ENCODE data around the gene CTDNEP1. TPM values are rescaled to one million over a fixed set of nuclear protein-coding genes. Genes with fewer than 3 reads are reported as not detected.

Gene CTDNEP1
- total RNA-seq, 1 donor from 2014 or later: 96.0 TPM

DNA sequence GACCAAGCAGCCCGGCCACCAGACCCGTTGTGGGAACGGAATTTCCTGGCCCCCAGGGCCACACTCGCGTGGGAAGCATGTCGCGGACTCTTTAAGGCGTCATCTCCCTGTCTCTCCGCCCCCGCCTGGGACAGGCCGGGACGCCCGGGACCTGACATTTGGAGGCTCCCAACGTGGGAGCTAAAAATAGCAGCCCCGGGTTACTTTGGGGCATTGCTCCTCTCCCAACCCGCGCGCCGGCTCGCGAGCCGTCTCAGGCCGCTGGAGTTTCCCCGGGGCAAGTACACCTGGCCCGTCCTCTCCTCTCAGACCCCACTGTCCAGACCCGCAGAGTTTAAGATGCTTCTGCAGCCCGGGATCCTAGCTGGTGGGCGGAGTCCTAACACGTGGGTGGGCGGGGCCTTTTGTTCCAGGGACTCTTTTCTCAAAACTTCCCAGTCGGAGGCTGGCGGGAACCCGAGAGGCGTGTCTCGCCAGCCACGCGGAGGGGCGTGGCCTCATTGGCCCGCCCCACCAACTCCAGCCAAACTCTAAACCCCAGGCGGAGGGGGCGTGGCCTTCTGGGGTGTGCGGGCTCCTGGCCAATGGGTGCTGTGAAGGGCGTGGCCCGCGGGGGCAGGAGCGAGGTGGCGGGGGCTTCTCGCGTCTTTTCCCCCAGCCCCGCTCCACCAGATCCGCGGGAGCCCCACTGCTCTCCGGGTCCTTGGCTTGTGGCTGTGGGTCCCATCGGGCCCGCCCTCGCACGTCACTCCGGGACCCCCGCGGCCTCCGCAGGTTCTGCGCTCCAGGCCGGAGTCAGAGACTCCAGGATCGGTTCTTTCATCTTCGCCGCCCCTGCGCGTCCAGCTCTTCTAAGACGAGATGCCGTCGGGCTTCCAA, 29.8 kb upstream of the CTDNEP1 start, which contains the start of gene SLC2A4:
SLC2A4 (plus strand) TSS at position 645 of the 879 bp plus-strand sequence; CDS start at position 862, 217 bp downstream.
- Histone ChIP-seq H3K4me3 (ENCODE audit: low read depth, low read length) (peak within 1 kb of the TSS; percentile 31), H3K36me3 (ENCODE audit: control insufficient read depth, insufficient read depth, low read length) (no peaks in the 10 kb centered on the region), H3K27me3 (ENCODE audit: control insufficient read depth, insufficient read depth, low read length) (peaks cover 40% of the 10 kb centered on the region)
- TF ChIP-seq, protein P1, sequence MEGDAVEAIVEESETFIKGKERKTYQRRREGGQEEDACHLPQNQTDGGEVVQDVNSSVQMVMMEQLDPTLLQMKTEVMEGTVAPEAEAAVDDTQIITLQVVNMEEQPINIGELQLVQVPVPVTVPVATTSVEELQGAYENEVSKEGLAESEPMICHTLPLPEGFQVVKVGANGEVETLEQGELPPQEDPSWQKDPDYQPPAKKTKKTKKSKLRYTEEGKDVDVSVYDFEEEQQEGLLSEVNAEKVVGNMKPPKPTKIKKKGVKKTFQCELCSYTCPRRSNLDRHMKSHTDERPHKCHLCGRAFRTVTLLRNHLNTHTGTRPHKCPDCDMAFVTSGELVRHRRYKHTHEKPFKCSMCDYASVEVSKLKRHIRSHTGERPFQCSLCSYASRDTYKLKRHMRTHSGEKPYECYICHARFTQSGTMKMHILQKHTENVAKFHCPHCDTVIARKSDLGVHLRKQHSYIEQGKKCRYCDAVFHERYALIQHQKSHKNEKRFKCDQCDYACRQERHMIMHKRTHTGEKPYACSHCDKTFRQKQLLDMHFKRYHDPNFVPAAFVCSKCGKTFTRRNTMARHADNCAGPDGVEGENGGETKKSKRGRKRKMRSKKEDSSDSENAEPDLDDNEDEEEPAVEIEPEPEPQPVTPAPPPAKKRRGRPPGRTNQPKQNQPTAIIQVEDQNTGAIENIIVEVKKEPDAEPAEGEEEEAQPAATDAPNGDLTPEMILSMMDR (IDR thresholded peaks at IDR 0.05; ENCODE audit: insufficient read depth, low read length, poor library complexity, severe bottlenecking): no peak
- peak; percentile 62 for DNase-seq (ENCODE audit: low read depth)

DNA sequence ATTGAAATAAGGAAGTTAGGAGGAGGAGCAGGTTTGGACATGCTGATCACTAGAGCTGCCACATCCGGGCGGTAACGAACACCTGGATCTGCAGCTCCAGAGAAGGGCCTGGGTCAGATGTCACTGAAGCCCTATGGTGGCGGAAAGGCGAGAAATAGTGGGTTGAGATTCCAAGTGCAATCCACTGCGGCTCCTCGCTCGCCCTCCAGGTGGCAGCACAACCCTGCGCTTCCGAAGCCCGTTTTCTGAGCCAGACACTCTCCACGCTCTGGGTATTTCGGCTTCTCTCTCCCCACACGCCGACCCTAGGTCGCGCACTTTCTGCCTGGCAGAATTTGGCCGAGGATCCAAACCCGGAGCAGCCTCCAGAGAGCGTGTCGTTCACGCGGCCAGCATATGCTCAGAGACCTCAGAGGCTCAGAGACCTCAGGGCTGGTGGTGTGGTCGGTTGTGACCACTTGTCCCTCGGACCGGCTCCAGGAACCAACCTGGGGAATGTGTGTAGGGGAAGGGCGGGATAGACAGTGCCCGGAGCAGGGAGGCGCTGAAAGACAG, 29.1 kb upstream of the CTDNEP1 start:
- H3K36me3 ChIP-seq (ENCODE audit: control insufficient read depth, insufficient read depth, low read length): no peaks in the 10 kb centered on the region
- H3K4me3 ChIP-seq (ENCODE audit: low read depth, low read length): no peak overlapping the region
- H3K27me3 ChIP-seq (ENCODE audit: control insufficient read depth, insufficient read depth, low read length): peaks cover 34% of the 10 kb centered on the region
- DNase-seq (ENCODE audit: low read depth): no peak
- TF ChIP-seq, protein P1 (IDR thresholded peaks at IDR 0.05; ENCODE audit: insufficient read depth, low read length, poor library complexity, severe bottlenecking): peak; percentile 93

DNA sequence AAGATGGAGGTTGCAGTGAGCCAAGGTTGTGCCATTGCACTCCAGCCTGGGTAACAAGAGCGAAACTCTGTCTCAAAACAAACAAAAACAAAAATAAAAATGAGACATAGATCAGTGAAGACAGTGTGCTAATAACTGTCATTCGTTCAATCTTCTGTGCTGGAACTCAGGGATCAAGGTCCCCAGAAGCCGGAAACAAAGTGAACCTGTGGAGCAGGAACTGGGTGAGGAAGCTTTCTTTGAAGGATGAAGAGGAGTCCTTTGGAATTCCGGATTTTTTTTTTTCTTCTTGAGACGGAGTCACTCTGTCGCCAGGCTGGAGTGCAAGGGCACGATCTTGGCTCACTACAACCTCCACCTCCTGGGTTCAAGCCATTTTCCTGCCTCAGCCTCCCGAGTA, 27.9 kb upstream of the CTDNEP1 start:
- DNase-seq (ENCODE audit: low read depth): no peak
- TF ChIP-seq, protein P1 (IDR thresholded peaks at IDR 0.05; ENCODE audit: insufficient read depth, low read length, poor library complexity, severe bottlenecking): no peak
- no peaks in the 10 kb centered on the region for H3K36me3 ChIP-seq (ENCODE audit: control insufficient read depth, insufficient read depth, low read length)
- peaks cover 28% of the 10 kb centered on the region for H3K27me3 ChIP-seq (ENCODE audit: control insufficient read depth, insufficient read depth, low read length)
- no peak overlapping the region for H3K4me3 ChIP-seq (ENCODE audit: low read depth, low read length)

DNA sequence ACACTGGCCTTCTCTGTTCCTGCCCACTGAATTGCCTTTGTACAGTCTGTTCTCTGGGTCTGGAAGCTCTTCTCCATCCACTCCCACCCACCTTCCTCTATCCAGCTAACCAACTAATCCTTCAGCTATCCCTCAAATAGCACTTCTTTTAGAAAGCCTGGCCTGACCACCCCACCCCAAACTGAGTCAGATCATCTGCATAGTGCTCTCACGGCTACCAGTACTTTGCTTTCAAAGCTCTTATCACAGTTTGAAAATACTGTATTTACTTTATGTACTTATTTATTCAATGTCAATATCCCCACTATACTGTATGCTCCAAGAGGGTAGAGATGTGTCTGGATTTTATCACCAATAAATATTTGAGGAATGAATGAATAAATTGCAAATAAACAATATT, 15.2 kb upstream of the CTDNEP1 start:
- H3K36me3 ChIP-seq (ENCODE audit: control insufficient read depth, insufficient read depth, low read length): no peaks in the 10 kb centered on the region
- TF ChIP-seq, protein P1 (IDR thresholded peaks at IDR 0.05; ENCODE audit: insufficient read depth, low read length, poor library complexity, severe bottlenecking): no peak
- no peak for DNase-seq (ENCODE audit: low read depth)
- peaks cover 9% of the 10 kb centered on the region for H3K27me3 ChIP-seq (ENCODE audit: control insufficient read depth, insufficient read depth, low read length)
- H3K4me3 ChIP-seq (ENCODE audit: low read depth, low read length): no peak overlapping the region

DNA sequence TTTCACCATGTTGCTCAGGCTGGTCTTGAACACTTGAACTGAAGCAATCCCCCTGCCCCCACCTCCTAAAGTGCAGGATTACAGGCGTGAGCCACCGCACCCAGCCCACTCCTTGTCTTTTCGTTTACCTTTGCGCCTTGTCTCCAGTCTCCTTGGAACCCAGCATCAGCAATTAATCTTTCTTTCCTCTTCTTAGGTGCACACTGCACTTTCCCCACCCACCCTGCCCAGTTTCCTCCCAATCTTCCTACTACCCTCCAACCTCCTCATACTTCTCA, 12.2 kb upstream of the CTDNEP1 start:
- peaks cover 11% of the 10 kb centered on the region for H3K27me3 ChIP-seq (ENCODE audit: control insufficient read depth, insufficient read depth, low read length)
- TF ChIP-seq, protein P1 (IDR thresholded peaks at IDR 0.05; ENCODE audit: insufficient read depth, low read length, poor library complexity, severe bottlenecking): no peak
- H3K36me3 ChIP-seq (ENCODE audit: control insufficient read depth, insufficient read depth, low read length): no peaks in the 10 kb centered on the region
- no peak overlapping the region for H3K4me3 ChIP-seq (ENCODE audit: low read depth, low read length)
- no peak for DNase-seq (ENCODE audit: low read depth)

All from kidney epithelial cell (primary cell).